SU-DHL-6 (cell line): Measurements from ENCODE around the gene TLCD3B.

ENCODE experiments used
- H2AFZ ChIP-seq: fragments of 200-600 bp; sonication (generic); 2 replicates; pipeline ENCODE4 v1.6.1; 2014; ENCODE audit warnings: low read depth, mild to moderate bottlenecking, moderate library complexity, mixed read lengths, antibody characterized with exemption, low read length; ENCODE audit not compliant: severe bottlenecking
- H3F3A ChIP-seq: fragments of 200-600 bp; shearing (Covaris generic); 2 replicates; pipeline ENCODE4 v1.6.0; 2016; ENCODE audit warnings: antibody characterized with exemption, mild to moderate bottlenecking; ENCODE audit not compliant: insufficient read depth
- H3K27ac ChIP-seq: fragments of 200-600 bp; sonication (generic); 2 replicates; pipeline ENCODE4 v1.5.1; 2016; ENCODE audit warnings: low read depth, mild to moderate bottlenecking, low read length, moderate library complexity, mixed read lengths
- H3K27me3 ChIP-seq: fragments of 200-600 bp; sonication (generic), shearing (Covaris generic); 2 replicates; pipeline ENCODE4 v1.6.0; 2014; ENCODE audit warnings: mild to moderate bottlenecking, low read length
- H3K36me3 ChIP-seq: fragments of 200-600 bp; sonication (generic); 2 replicates; pipeline ENCODE4 v1.6.1; 2014; ENCODE audit warnings: mild to moderate bottlenecking, low read length, mixed read lengths
- H3K4me2 ChIP-seq: fragments of 300-600, 200-600 bp; shearing (Covaris generic), sonication (generic); 2 replicates; pipeline ENCODE4 v1.6.0; 2014; ENCODE audit warnings: low read length, low read depth, mild to moderate bottlenecking; ENCODE audit not compliant: poor library complexity, severe bottlenecking
- H3K4me3 ChIP-seq: fragments of 200-600 bp; sonication (generic); 2 replicates; pipeline ENCODE4 v1.5.1; 2014; ENCODE audit warnings: antibody characterized with exemption, low read length, mild to moderate bottlenecking, mixed read lengths; ENCODE audit not compliant: insufficient read depth, poor library complexity, severe bottlenecking
- H3K79me2 ChIP-seq: fragments of 200-600 bp; sonication (generic); 2 replicates; pipeline ENCODE4 v1.6.1; 2014; ENCODE audit warnings: mild to moderate bottlenecking, low read length, moderate library complexity; ENCODE audit not compliant: insufficient read depth
- H3K9ac ChIP-seq: fragments of 200-600 bp; sonication (generic); 2 replicates; pipeline ENCODE4 v1.7.0; 2014; ENCODE audit warnings: mild to moderate bottlenecking, low read length
- H3K9me2 ChIP-seq: fragments of 200-600 bp; sonication (generic); replicated peaks from 2 replicates; pipeline ENCODE4 v1.6.1; 2014; ENCODE audit warnings: low read length; ENCODE audit not compliant: insufficient read depth
- H3K9me3 ChIP-seq: fragments of 200-600 bp; sonication (generic); 2 replicates; pipeline ENCODE4 v1.6.1; 2014; ENCODE audit warnings: low read length, mixed read lengths; ENCODE audit not compliant: insufficient read depth
- H4K20me1 ChIP-seq: fragments of 200-600 bp; sonication (generic); 2 replicates; pipeline ENCODE4 v1.6.1; 2014; ENCODE audit warnings: low read depth, mild to moderate bottlenecking, antibody characterized with exemption, low read length, moderate library complexity, mixed read lengths
- CTCF ChIP-seq: fragments of 200-600 bp; sonication (generic); IDR thresholded peaks from one replicate; pipeline ENCODE4 v1.5.1; 2017; ENCODE audit warnings: antibody characterized with exemption, mild to moderate bottlenecking, low read length, moderate library complexity; ENCODE audit not compliant: insufficient read depth, poor library complexity, severe bottlenecking
- EZH2phosphoT487 ChIP-seq: fragments of 200-600 bp; sonication (generic), shearing (Covaris generic); conservative IDR thresholded peaks from 2 replicates; pipeline ENCODE4 v1.6.1; 2018; ENCODE audit warnings: mild to moderate bottlenecking, antibody characterized with exemption, low read length, moderate library complexity, mixed read lengths

The TLCD3B gene

GRCh38 chr16:30000735-30001631 lies 30.1 kb downstream of the TLCD3B start:
- Histone ChIP-seq H3F3A (no peaks in the 10 kb centered on the region), H3K36me3 (no peaks in the 10 kb centered on the region), H3K4me2 (no peak overlapping the region), H3K9me2 (no peaks in the 10 kb centered on the region), H3K27ac (no peak overlapping the region), H3K27me3 (no peaks in the 10 kb centered on the region), H3K9me3 (no peaks in the 10 kb centered on the region), H2AFZ (no peak overlapping the region), H3K79me2 (peaks cover 11% of the 10 kb centered on the region), H3K9ac (no peak overlapping the region), H4K20me1 (no peaks in the 10 kb centered on the region), H3K4me3 (no peak overlapping the region)
- TF ChIP-seq CTCF, result no peak
- TF ChIP-seq EZH2phosphoT487, result no peak

GRCh38 chr16:29999605-30000004 lies 31.5 kb downstream of the TLCD3B start:
- TF ChIP-seq EZH2phosphoT487 (no peak), CTCF (no peak)
- Histone ChIP-seq H3F3A (peaks cover 10% of the 10 kb centered on the region; the same call in 1 of the 2 replicates), H2AFZ (no peak overlapping the region), H3K27me3 (no peaks in the 10 kb centered on the region), H3K79me2 (peaks cover 11% of the 10 kb centered on the region), H3K4me2 (no peak overlapping the region), H3K27ac (no peak overlapping the region), H3K9me3 (no peaks in the 10 kb centered on the region), H3K9ac (no peak overlapping the region), H4K20me1 (no peaks in the 10 kb centered on the region), H3K36me3 (no peaks in the 10 kb centered on the region), H3K4me3 (no peak overlapping the region), H3K9me2 (no peaks in the 10 kb centered on the region)

DNA sequence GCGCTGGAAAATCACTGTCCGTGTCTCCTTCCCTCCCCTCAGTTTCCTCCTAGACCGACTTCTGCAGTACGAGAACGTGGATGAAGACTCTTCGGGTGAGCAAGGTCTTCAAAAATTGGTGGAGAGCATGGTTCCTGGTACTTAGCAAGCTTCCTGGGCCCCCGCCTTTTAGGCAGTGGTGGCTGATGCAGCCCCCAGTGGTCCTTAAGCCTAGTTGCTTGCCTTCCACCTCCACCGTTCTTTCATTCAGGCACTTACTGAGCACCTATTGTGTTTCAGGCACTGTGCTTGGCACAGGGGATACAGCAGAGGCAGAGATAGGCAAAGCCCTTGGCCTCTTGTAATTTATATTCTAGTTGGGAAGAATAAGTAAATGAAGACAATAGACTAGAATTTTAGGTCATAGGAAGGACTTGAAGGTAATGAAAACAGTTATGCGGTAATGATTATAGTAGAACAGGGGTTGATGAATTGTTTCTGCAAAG lies 34.3 kb downstream of the TLCD3B start:
- no peaks in the 10 kb centered on the region for H3K9me3 ChIP-seq
- H3K4me2 ChIP-seq, result peak overlapping the region; percentile 89
- H3K27me3 ChIP-seq, result no peaks in the 10 kb centered on the region
- H3K4me3 ChIP-seq, result peak overlapping the region; percentile 80
- H3K79me2 ChIP-seq, result peaks cover 11% of the 10 kb centered on the region
- TF ChIP-seq EZH2phosphoT487 (no peak), CTCF (no peak)
- H3F3A ChIP-seq, result peaks cover 10% of the 10 kb centered on the region; the same call in 1 of the 2 replicates
- H4K20me1 ChIP-seq, result no peaks in the 10 kb centered on the region
- H2AFZ ChIP-seq, result no peak overlapping the region
- H3K9me2 ChIP-seq, result no peaks in the 10 kb centered on the region
- peak overlapping the region; percentile 89 for H3K9ac ChIP-seq
- no peaks in the 10 kb centered on the region for H3K36me3 ChIP-seq
- H3K27ac ChIP-seq, result peak overlapping the region; percentile 93
